Measurements from ENCODE around the gene SEC14L2. TPM values are rescaled to one million over a fixed set of nuclear protein-coding genes. Genes with fewer than 3 reads are reported as not detected.
A peak's percentile ranks its signal among the peaks of the same experiment; 100 is the strongest.

The SEC14L2 gene
- total RNA-seq, 1 donor from 2014 or later, result 1.2 TPM

GRCh38 chr22:30423959-30424533, 27.2 kb downstream of the SEC14L2 start:
- TF ChIP-seq CTCF (IDR thresholded peaks at IDR 0.05; ENCODE audit: borderline replicate concordance), result no peak

GRCh38 chr22:30424534-30425326, 27.9 kb downstream of the SEC14L2 start:
- Histone ChIP-seq H3K27me3 (ENCODE audit: low read depth) (no peaks in the 10 kb centered on the region), H3K36me3 (peaks cover 12% of the 10 kb centered on the region), H3K27ac (replicated peaks) (peak overlapping the region; percentile 99), H3K4me1 (peaks cover 50% of the 10 kb centered on the region), H3K4me3 (peak overlapping the region; percentile 89), H3K9me3 (replicated peaks) (no peaks in the 10 kb centered on the region)
- no peak for DNase-seq
- intact Hi-C loops (cut with micrococcal nuclease), result no loop called here
- TF ChIP-seq CTCF (IDR thresholded peaks at IDR 0.05; ENCODE audit: borderline replicate concordance), result no peak

More at GRCh38 chr22:30423959-30424533, 27.2 kb downstream of the SEC14L2 start:
- peaks cover 18% of the 10 kb centered on the region for H3K36me3 ChIP-seq
- H3K27ac ChIP-seq (replicated peaks), result peak overlapping the region; percentile 99
- intact Hi-C loops (cut with micrococcal nuclease), result no loop called here
- peak; percentile 99 for DNase-seq
- H3K4me1 ChIP-seq, result peaks cover 50% of the 10 kb centered on the region
- H3K4me3 ChIP-seq, result peak overlapping the region; percentile 89
- no peaks in the 10 kb centered on the region for H3K9me3 ChIP-seq (replicated peaks)
- H3K27me3 ChIP-seq (ENCODE audit: low read depth), result no peaks in the 10 kb centered on the region

GRCh38 chr22:30425327-30425615, 28.5 kb downstream of the SEC14L2 start:
- intact Hi-C loops (cut with micrococcal nuclease), result no loop called here
- H3K36me3 ChIP-seq, result peaks cover 8% of the 10 kb centered on the region
- no peaks in the 10 kb centered on the region for H3K9me3 ChIP-seq (replicated peaks)
- no peaks in the 10 kb centered on the region for H3K27me3 ChIP-seq (ENCODE audit: low read depth)
- TF ChIP-seq CTCF (IDR thresholded peaks at IDR 0.05; ENCODE audit: borderline replicate concordance), result no peak
- H3K4me3 ChIP-seq, result peak overlapping the region; percentile 89
- peaks cover 50% of the 10 kb centered on the region for H3K4me1 ChIP-seq
- peak overlapping the region; percentile 85 for H3K27ac ChIP-seq (replicated peaks)
- no peak for DNase-seq

GRCh38 chr22:30425616-30426387, 29.0 kb downstream of the SEC14L2 start, which contains the start of gene MTFP1:
MTFP1 (plus strand) TSS chr22:30425768; CDS start chr22:30425880, 112 bp downstream.
- Histone ChIP-seq H3K4me3 (peak within 1 kb of the TSS; percentile 89), H3K36me3 (peaks cover 3% of the 10 kb centered on the region), H3K4me1 (peaks cover 50% of the 10 kb centered on the region), H3K27me3 (ENCODE audit: low read depth) (no peaks in the 10 kb centered on the region), H3K9me3 (replicated peaks) (no peaks in the 10 kb centered on the region), H3K27ac (replicated peaks) (peak within 1 kb of the TSS; percentile 99)
- peak; percentile 53 for DNase-seq
- intact Hi-C loops (cut with micrococcal nuclease), result no loop called here
- TF ChIP-seq CTCF (IDR thresholded peaks at IDR 0.05; ENCODE audit: borderline replicate concordance), result no peak

All from left ventricle myocardium inferior (tissue), 1 donor.